Neural crest cell (in vitro differentiated cells): Measurements from ENCODE around the gene MYT1. TPM values are rescaled to one million over a fixed set of nuclear protein-coding genes. Genes with fewer than 3 reads are reported as not detected.
"Not testable (repeated sequence)": the region's sequence is repeated elsewhere in the genome, so short reads cannot be mapped to it uniquely, and the experiment has no call there.

ENCODE experiments used
- DNase-seq: peaks from one replicate; pipeline ENCODE4 v3.0.0; 2021; ENCODE audit warnings: low read depth, mixed read lengths, low spot score
- H3K27ac Mint-ChIP-seq: one replicate; pipeline ENCODE4 v1.8.0; 2021; ENCODE audit warnings: mild to moderate bottlenecking, mixed read lengths; ENCODE audit not compliant: unreplicated experiment
- H3K27me3 Mint-ChIP-seq: 2 replicates; pipeline ENCODE4 v1.8.0; 2021; ENCODE audit warnings: low read depth, mild to moderate bottlenecking, mixed read lengths
- H3K36me3 Mint-ChIP-seq: 2 replicates; pipeline ENCODE4 v1.8.0; 2021; ENCODE audit warnings: low read depth, mild to moderate bottlenecking, mixed read lengths
- H3K4me1 Mint-ChIP-seq: 2 replicates; pipeline ENCODE4 v1.8.0; 2021; ENCODE audit warnings: mixed read lengths
- H3K4me3 Mint-ChIP-seq: one replicate; pipeline ENCODE4 v1.8.0; 2021; ENCODE audit warnings: mild to moderate bottlenecking, mixed read lengths
- H3K9me3 Mint-ChIP-seq: 2 replicates; pipeline ENCODE4 v1.8.0; 2021; ENCODE audit warnings: mixed read lengths
- CTCF ChIP-seq: fragments of 200-600 bp; sonication (generic); conservative IDR thresholded peaks from 2 replicates; pipeline ENCODE4 v1.5.0; 2021; ENCODE audit warnings: antibody characterized with exemption, mild to moderate bottlenecking
- total RNA-seq: library from RNA; stranded (reverse); gene quantifications from 2 replicates; pipeline ENCODE4 v1.2.1, GENCODE V29; 2021

Gene MYT1
- total RNA-seq, 1 donor from 2014 or later: 4.3 TPM

- Mint-ChIP-seq H3K9me3 (peaks cover 4% of the 10 kb centered on the region), H3K4me1 (peaks cover 24% of the 10 kb centered on the region), H3K4me3 (no peak overlapping the region), H3K27me3 (no peaks in the 10 kb centered on the region), H3K27ac (no peak overlapping the region), H3K36me3 (no peaks in the 10 kb centered on the region)
- DNase-seq: no peak
- no peak for TF ChIP-seq CTCF
These were observed 115.7 kb downstream of the MYT1 start for GRCh38 chr20:64279826-64280459.

DNA sequence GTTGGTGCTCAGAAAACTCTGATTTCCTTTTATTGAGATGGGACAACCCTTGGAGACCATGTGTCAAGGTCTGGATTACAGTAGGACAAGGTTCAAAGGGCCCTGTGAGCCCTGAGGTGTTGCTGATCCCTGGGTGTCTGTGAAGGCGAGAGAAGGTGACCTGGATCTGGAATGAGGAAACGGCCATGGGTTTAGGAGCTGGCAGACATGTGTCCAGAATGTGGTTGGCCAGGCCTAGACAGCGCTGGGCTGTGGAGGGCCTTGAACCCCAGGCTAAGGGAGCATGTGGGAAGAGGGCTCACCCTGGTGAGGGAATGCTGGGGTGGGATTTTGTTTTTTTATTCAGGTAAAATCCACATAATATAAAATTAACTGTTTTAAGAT lies 116.2 kb downstream of the MYT1 start:
- H3K36me3 Mint-ChIP-seq: no peaks in the 10 kb centered on the region
- peaks cover 24% of the 10 kb centered on the region for H3K4me1 Mint-ChIP-seq
- DNase-seq: no peak
- peaks cover 4% of the 10 kb centered on the region for H3K9me3 Mint-ChIP-seq
- TF ChIP-seq CTCF: no peak
- no peak overlapping the region for H3K4me3 Mint-ChIP-seq
- H3K27ac Mint-ChIP-seq: no peak overlapping the region
- H3K27me3 Mint-ChIP-seq: no peaks in the 10 kb centered on the region

DNA sequence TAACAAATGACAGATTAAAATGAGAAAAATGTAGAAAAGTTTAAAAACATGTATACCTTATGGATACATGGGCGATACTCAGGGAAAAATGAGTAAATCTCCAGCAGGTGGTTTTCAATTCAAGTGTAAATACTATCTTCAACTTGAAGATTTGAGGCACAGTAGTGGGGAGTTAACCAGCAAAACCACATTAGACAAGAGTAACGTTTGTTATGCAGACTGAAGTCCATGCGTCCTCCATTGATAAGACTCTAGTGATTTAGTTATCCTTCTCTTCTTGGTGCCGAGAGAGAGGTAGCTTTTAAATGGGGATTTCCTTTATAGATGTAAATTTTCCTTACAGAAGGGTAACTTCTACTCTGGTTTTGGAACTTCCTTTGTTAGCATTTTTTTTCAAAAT lies 119.4 kb downstream of the MYT1 start:
- Mint-ChIP-seq H3K27ac (no peak overlapping the region), H3K4me1 (peaks cover 24% of the 10 kb centered on the region), H3K36me3 (no peaks in the 10 kb centered on the region), H3K27me3 (no peaks in the 10 kb centered on the region), H3K9me3 (peaks cover 4% of the 10 kb centered on the region), H3K4me3 (no peak overlapping the region)
- no peak for DNase-seq
- no peak for TF ChIP-seq CTCF

- H3K4me3 Mint-ChIP-seq: not testable (repeated sequence)
These were observed 121.6 kb downstream of the MYT1 start for GRCh38 chr20:64285579-64286446.

DNA sequence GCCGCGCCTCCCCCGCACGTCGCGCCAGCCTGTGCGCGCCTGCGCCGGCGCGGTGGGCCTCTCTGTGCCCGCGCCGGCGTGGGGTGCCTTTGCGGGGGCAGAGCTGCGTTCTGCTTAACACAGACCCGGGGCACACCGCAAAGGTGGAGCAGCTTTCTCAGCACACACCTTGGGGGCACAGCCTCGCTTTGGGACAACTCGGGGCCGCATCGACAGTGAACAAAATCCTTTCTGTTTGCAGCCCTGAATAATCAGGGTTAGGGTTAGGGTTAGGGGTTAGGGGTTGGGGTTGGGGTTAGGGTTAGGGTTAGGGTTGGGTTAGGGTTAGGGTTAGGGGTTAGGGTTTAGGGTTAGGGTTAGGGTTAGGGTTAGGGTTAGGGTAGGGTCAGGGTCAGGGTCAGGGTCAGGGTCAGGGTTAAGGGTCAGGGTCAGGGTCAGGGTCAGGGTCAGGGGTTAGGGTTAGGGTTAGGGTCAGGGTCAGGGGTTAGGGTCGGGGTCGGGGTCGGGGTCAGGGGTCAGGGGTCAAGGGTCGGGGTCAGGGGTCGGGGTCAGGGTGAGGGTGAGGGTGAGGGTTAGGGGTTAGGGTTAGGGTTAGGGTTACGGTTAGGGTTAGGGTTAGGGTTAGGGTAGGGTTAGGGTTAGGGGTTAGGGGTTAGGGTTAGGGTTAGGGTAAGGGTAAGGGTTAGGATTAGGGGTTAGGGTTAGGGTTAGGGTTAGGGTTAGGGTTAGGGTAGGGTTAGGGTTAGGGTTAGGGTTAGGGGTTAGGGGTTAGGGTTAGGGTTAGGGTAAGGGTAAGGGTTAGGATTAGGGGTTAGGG lies 122.4 kb downstream of the MYT1 start:
- H3K27me3 Mint-ChIP-seq, H3K36me3 Mint-ChIP-seq, DNase-seq, H3K9me3 Mint-ChIP-seq, H3K27ac Mint-ChIP-seq, H3K4me3 Mint-ChIP-seq: not testable (repeated sequence)
- peaks cover 23% of the 10 kb centered on the region for H3K4me1 Mint-ChIP-seq

More at GRCh38 chr20:64285579-64286446, 121.6 kb downstream of the MYT1 start:
- not testable (repeated sequence) for H3K36me3 Mint-ChIP-seq, H3K27ac Mint-ChIP-seq, H3K9me3 Mint-ChIP-seq, H3K27me3 Mint-ChIP-seq
- H3K4me1 Mint-ChIP-seq: peaks cover 24% of the 10 kb centered on the region
- peak; percentile 48 for DNase-seq
- TF ChIP-seq CTCF: peak; percentile 77

GRCh38 chr20:64287264-64287590 lies 123.0 kb downstream of the MYT1 start:
- DNase-seq, H3K27me3 Mint-ChIP-seq, H3K36me3 Mint-ChIP-seq, H3K27ac Mint-ChIP-seq, H3K4me3 Mint-ChIP-seq, H3K9me3 Mint-ChIP-seq: not testable (repeated sequence)
- H3K4me1 Mint-ChIP-seq: peaks cover 19% of the 10 kb centered on the region

Other genes starting within 250 kb of the MYT1 start
- 39.3 and 39.9 TPM in 2 replicates for gene UCKL1, start 208.0 kb upstream of the MYT1 start, total RNA-seq
- 33.0 and 34.0 TPM in 2 replicates for gene ZNF512B, start 194.5 kb upstream of the MYT1 start, total RNA-seq
- 6.4 and 8.0 TPM in 2 replicates for gene SAMD10, start 184.8 kb upstream of the MYT1 start, total RNA-seq
- gene PRPF6, start 183.3 kb upstream of the MYT1 start, total RNA-seq: 77.4 and 81.5 TPM in 2 replicates
- 2.1 and 2.3 TPM in 2 replicates for gene C20orf204, start 128.3 kb upstream of the MYT1 start, total RNA-seq
- gene SOX18, start 114.8 kb upstream of the MYT1 start, total RNA-seq: not detected in 2 replicates
- 82.5 and 83.3 TPM in 2 replicates for gene TCEA2, start 101.3 kb upstream of the MYT1 start, total RNA-seq
- 11.1 and 11.7 TPM in 2 replicates for gene RGS19, start 84.9 kb upstream of the MYT1 start, total RNA-seq
- 0.93 and 0.96 TPM in 2 replicates for gene OPRL1, start 84.4 kb upstream of the MYT1 start, total RNA-seq
- not detected in 2 replicates for gene LKAAEAR1, start 80.1 kb upstream of the MYT1 start, total RNA-seq
- gene NPBWR2, start 56.9 kb upstream of the MYT1 start, total RNA-seq: not detected in 2 replicates
- gene PCMTD2, start 91.3 kb downstream of the MYT1 start, total RNA-seq: 61.6 and 65.4 TPM in 2 replicates